ENCODE data around the gene TLE5.

TLE5 gene

DNA sequence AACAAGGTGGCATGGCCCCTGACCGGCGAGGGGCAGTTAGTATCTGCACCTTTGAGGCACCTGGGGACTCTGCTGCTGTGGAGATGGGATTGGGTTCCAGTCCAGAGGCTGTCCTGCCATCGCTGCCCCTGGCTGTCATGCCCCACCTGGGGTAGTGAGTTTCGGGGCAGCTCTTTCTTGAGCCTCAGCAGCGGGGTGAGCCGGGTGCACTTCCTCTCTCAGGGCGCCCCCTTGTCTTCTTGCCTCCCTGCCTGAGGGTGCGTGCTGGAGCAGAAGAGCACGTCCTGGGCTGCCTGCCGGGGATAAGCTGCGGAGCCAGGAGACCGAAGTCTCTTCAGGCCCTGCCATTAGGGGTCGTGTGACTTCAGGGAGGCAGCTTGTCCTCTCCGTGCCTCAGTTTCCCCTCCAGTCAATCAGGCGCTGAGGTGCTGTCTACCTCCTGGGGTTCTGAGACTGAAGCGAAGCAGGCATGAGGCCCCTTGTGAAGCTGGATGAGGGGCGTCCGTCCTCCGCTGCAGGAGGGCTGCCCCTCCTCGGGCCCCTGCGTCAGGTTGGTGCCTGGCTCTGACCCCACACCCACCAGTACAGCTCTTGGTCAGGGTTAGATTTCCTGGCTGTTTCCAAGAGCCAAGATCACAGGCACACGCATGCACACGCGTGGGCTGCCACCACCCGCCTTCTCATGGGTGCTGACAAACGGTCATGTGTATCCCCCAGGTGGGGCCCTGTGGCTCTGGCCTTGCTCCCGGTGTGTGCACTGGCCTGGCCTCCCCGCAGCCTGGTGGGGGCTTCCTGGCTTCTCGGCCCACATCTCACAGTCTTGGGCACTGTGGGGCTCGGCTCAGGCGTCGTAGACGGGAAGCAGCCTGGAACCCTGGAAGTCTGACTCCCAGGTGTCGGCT, 40.2 kb upstream of the TLE5 start:
- Histone ChIP-seq H3K27me3 (replicated peaks; ENCODE audit: control insufficient read depth, insufficient read depth, low read length) (no peaks in the 10 kb centered on the region), H3K36me3 (ENCODE audit: control insufficient read depth, insufficient read depth, low read length, severe bottlenecking) (no peaks in the 10 kb centered on the region), H3K4me3 (ENCODE audit: low read length) (no peak overlapping the region), H3K9ac (ENCODE audit: low read length) (no peak overlapping the region), H3K9me3 (ENCODE audit: control insufficient read depth, low read length) (no peaks in the 10 kb centered on the region), H3K4me1 (ENCODE audit: control insufficient read depth, insufficient read depth, low read length) (peaks cover 34% of the 10 kb centered on the region)
- DNase-seq (ENCODE audit: low read depth): no peak

GRCh38 chr19:3100747-3101730, 38.7 kb upstream of the TLE5 start:
- H3K4me3 ChIP-seq (ENCODE audit: low read length): no peak overlapping the region
- H3K36me3 ChIP-seq (ENCODE audit: control insufficient read depth, insufficient read depth, low read length, severe bottlenecking): no peaks in the 10 kb centered on the region
- no peak for DNase-seq (ENCODE audit: low read depth)
- no peaks in the 10 kb centered on the region for H3K27me3 ChIP-seq (replicated peaks; ENCODE audit: control insufficient read depth, insufficient read depth, low read length)
- no peak overlapping the region for H3K9ac ChIP-seq (ENCODE audit: low read length)
- no peaks in the 10 kb centered on the region for H3K9me3 ChIP-seq (ENCODE audit: control insufficient read depth, low read length)
- H3K4me1 ChIP-seq (ENCODE audit: control insufficient read depth, insufficient read depth, low read length): peaks cover 44% of the 10 kb centered on the region

GRCh38 chr19:3100331-3100730, 38.0 kb upstream of the TLE5 start:
- Histone ChIP-seq H3K4me1 (ENCODE audit: control insufficient read depth, insufficient read depth, low read length) (peaks cover 49% of the 10 kb centered on the region), H3K9ac (ENCODE audit: low read length) (peak overlapping the region; percentile 15), H3K36me3 (ENCODE audit: control insufficient read depth, insufficient read depth, low read length, severe bottlenecking) (no peaks in the 10 kb centered on the region), H3K9me3 (ENCODE audit: control insufficient read depth, low read length) (no peaks in the 10 kb centered on the region), H3K27me3 (replicated peaks; ENCODE audit: control insufficient read depth, insufficient read depth, low read length) (no peaks in the 10 kb centered on the region), H3K4me3 (ENCODE audit: low read length) (no peak overlapping the region)
- no peak for DNase-seq (ENCODE audit: low read depth)

- peak overlapping the region; percentile 99 for H3K9ac ChIP-seq (ENCODE audit: low read length)
- H3K9me3 ChIP-seq (ENCODE audit: control insufficient read depth, low read length): no peaks in the 10 kb centered on the region
- DNase-seq (ENCODE audit: low read depth): no peak
- peak overlapping the region; percentile 96 for H3K4me3 ChIP-seq (ENCODE audit: low read length)
- H3K36me3 ChIP-seq (ENCODE audit: control insufficient read depth, insufficient read depth, low read length, severe bottlenecking): no peaks in the 10 kb centered on the region
- no peaks in the 10 kb centered on the region for H3K27me3 ChIP-seq (replicated peaks; ENCODE audit: control insufficient read depth, insufficient read depth, low read length)
- H3K4me1 ChIP-seq (ENCODE audit: control insufficient read depth, insufficient read depth, low read length): peaks cover 49% of the 10 kb centered on the region
Observed at GRCh38 chr19:3099347-3100145, 37.3 kb upstream of the TLE5 start.

- H3K9ac ChIP-seq (ENCODE audit: low read length): peak overlapping the region; percentile 99
Observed at GRCh38 chr19:3098515-3099346, 36.4 kb upstream of the TLE5 start.

DNA sequence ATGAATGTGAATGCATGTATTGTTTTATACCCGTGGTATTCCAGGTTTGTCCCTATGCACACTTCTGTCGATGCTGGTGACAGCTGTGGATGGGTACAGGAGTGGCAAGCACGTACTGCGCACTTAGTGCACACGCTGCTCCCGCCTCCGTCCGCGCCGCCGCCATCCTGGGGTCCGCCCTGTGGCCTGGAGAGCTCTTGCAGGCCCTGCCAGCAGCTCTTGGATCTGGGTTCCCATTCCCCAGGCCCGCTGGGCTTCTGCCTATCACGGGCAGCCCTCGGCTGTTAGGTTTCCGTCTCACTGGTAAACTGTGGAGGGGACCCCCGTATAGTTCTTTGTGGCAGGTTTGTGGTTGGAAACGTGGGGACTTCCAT, 35.8 kb upstream of the TLE5 start:
- Histone ChIP-seq H3K9ac (ENCODE audit: low read length) (peak overlapping the region; percentile 99), H3K36me3 (ENCODE audit: control insufficient read depth, insufficient read depth, low read length, severe bottlenecking) (no peaks in the 10 kb centered on the region), H3K27me3 (replicated peaks; ENCODE audit: control insufficient read depth, insufficient read depth, low read length) (no peaks in the 10 kb centered on the region), H3K4me1 (ENCODE audit: control insufficient read depth, insufficient read depth, low read length) (peaks cover 40% of the 10 kb centered on the region), H3K4me3 (ENCODE audit: low read length) (peak overlapping the region; percentile 96), H3K9me3 (ENCODE audit: control insufficient read depth, low read length) (no peaks in the 10 kb centered on the region)
- DNase-seq (ENCODE audit: low read depth): no peak

More at GRCh38 chr19:3098515-3099346, 36.4 kb upstream of the TLE5 start:
- peaks cover 42% of the 10 kb centered on the region for H3K4me1 ChIP-seq (ENCODE audit: control insufficient read depth, insufficient read depth, low read length)
- no peaks in the 10 kb centered on the region for H3K9me3 ChIP-seq (ENCODE audit: control insufficient read depth, low read length)
- no peaks in the 10 kb centered on the region for H3K36me3 ChIP-seq (ENCODE audit: control insufficient read depth, insufficient read depth, low read length, severe bottlenecking)
- DNase-seq (ENCODE audit: low read depth): peak; percentile 25
- peak overlapping the region; percentile 96 for H3K4me3 ChIP-seq (ENCODE audit: low read length)
- no peaks in the 10 kb centered on the region for H3K27me3 ChIP-seq (replicated peaks; ENCODE audit: control insufficient read depth, insufficient read depth, low read length)

DNA sequence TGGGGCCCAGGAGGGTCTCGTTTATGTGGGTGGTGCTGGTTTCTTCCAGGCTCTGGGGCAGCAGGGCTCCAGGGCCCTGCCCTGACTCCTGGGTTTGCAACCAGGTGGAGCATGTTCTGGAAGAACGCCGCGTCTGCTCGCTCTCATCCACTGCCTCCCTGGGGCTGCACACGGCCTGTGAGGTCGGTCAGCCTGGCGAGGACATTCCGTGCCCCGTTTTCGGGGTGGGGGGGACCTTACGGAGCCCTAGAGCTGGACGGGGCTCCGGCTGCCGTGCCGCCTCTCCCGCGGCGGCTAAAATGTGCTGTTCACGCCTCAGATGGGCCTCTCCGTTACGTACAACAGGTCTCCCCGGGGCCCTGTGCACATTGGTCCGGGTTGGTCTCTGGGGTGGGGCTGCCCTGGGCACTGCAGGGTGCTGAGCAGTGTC, 35.2 kb upstream of the TLE5 start:
- H3K9me3 ChIP-seq (ENCODE audit: control insufficient read depth, low read length): no peaks in the 10 kb centered on the region
- peak overlapping the region; percentile 96 for H3K4me3 ChIP-seq (ENCODE audit: low read length)
- peak overlapping the region; percentile 99 for H3K9ac ChIP-seq (ENCODE audit: low read length)
- no peaks in the 10 kb centered on the region for H3K36me3 ChIP-seq (ENCODE audit: control insufficient read depth, insufficient read depth, low read length, severe bottlenecking)
- H3K4me1 ChIP-seq (ENCODE audit: control insufficient read depth, insufficient read depth, low read length): peaks cover 40% of the 10 kb centered on the region
- H3K27me3 ChIP-seq (replicated peaks; ENCODE audit: control insufficient read depth, insufficient read depth, low read length): no peaks in the 10 kb centered on the region
- DNase-seq (ENCODE audit: low read depth): no peak

- Histone ChIP-seq H3K9ac (ENCODE audit: low read length) (peak overlapping the region; percentile 99), H3K4me1 (ENCODE audit: control insufficient read depth, insufficient read depth, low read length) (peaks cover 40% of the 10 kb centered on the region), H3K36me3 (ENCODE audit: control insufficient read depth, insufficient read depth, low read length, severe bottlenecking) (no peaks in the 10 kb centered on the region), H3K27me3 (replicated peaks; ENCODE audit: control insufficient read depth, insufficient read depth, low read length) (no peaks in the 10 kb centered on the region), H3K9me3 (ENCODE audit: control insufficient read depth, low read length) (no peaks in the 10 kb centered on the region), H3K4me3 (ENCODE audit: low read length) (peak overlapping the region; percentile 96)
- DNase-seq (ENCODE audit: low read depth): no peak
Observed at GRCh38 chr19:3096902-3097326, 34.6 kb upstream of the TLE5 start.

- H3K4me3 ChIP-seq (ENCODE audit: low read length): peak overlapping the region; percentile 96
- H3K9me3 ChIP-seq (ENCODE audit: control insufficient read depth, low read length): no peaks in the 10 kb centered on the region
- H3K4me1 ChIP-seq (ENCODE audit: control insufficient read depth, insufficient read depth, low read length): peaks cover 40% of the 10 kb centered on the region
- H3K9ac ChIP-seq (ENCODE audit: low read length): peak overlapping the region; percentile 99
- H3K36me3 ChIP-seq (ENCODE audit: control insufficient read depth, insufficient read depth, low read length, severe bottlenecking): no peaks in the 10 kb centered on the region
- DNase-seq (ENCODE audit: low read depth): no peak
- no peaks in the 10 kb centered on the region for H3K27me3 ChIP-seq (replicated peaks; ENCODE audit: control insufficient read depth, insufficient read depth, low read length)
Observed at GRCh38 chr19:3096267-3096901, 34.1 kb upstream of the TLE5 start.

Measured in adipocyte (in vitro differentiated cells).